SK-N-MC (cell line): Measurements from ENCODE around the gene EGR4.
"Not testable (repeated sequence)": the region's sequence is repeated elsewhere in the genome, so short reads cannot be mapped to it uniquely, and the experiment has no call there.

ENCODE experiments used
- EZH2 ChIP-seq: fragments of 200-600 bp; sonication (generic); IDR thresholded peaks from one replicate; pipeline ENCODE4 v1.6.1; 2017; ENCODE audit warnings: antibody characterized with exemption
- POLR2AphosphoS5 ChIP-seq: IDR thresholded peaks from 2 replicates; pipeline ENCODE4 v1.6.1; 2012; ENCODE audit warnings: mild to moderate bottlenecking, low read depth, low read length, borderline replicate concordance

- not testable (repeated sequence) for TF ChIP-seq POLR2AphosphoS5, EZH2
Measured at GRCh38 chr2:73262691-73263429, 30.5 kb downstream of the EGR4 start.
